HG02763 (cell line): ENCODE data around the gene AHCTF1.
"Not testable (repeated sequence)": the region's sequence is repeated elsewhere in the genome, so short reads cannot be mapped to it uniquely, and the experiment has no call there.

Source experiments
- ATAC-seq: cut with Tn5 transposase; IDR thresholded peaks from one replicate; pipeline ENCODE4 v1.9.1; 2021; ENCODE audit warnings: mild to moderate bottlenecking, moderate library complexity; ENCODE audit not compliant: unreplicated experiment

AHCTF1 gene

DNA sequence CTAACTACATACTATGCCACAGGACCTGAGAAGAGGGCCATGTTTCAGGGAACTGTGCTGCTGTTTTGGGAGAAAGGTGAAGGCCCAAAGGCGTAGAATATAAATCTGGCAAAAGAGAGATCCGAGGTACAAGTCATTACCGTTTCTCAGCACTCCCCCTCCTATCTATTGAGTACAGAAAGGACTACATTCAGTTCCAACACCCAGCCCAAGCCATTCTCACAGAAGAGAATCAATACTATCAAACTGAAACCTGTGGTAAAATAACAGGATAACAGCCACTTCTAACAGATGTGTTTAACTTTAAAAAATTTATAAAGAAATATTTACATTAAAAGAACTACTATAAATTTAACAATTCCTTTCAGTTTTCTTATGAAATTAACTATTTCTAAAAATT lies 7.8 kb downstream of the AHCTF1 start:
- ATAC-seq = no peak

DNA sequence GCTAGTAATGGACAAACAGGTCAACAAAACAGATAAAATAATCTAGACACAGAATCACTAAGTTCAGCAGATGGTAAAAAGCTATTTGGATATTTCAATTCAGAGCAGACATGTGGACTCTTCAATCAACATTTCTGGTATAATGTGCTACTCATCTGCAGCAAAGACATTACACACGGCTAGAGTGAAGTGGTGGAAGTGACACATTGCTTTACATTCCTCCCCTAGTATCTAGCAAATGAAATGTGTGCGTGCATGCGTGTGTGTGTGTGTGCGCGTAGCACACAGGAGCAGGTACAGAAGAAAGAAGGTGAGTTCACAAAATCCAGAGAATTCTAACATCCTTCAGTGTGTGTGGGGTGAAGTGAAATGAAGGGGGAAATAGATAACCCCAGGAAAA lies 8.3 kb downstream of the AHCTF1 start:
- ATAC-seq = no peak

GRCh38 chr1:246921481-246921880 lies 10.3 kb downstream of the AHCTF1 start:
- ATAC-seq = no peak

DNA sequence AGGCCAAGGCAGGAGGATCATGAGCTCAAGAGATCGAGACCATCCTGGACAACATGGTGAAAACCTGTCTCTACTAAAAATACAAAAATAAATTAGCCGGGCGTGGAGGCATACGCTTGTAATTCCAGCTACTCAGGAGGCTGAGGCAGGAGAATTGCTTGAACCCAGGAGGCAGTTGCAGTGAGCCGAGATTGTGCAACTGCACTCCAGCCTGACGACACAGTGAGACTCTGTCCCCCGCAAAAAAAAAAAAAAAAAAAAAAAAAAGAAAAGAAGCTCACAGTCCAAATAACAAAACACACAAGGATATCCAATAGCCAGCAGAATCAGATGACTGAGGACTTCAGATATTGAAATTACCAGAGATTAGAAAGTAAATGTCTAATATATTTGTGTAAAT lies 11.8 kb downstream of the AHCTF1 start:
- no peak for ATAC-seq

- ATAC-seq = not testable (repeated sequence)
These were observed 15.5 kb downstream of the AHCTF1 start for GRCh38 chr1:246916026-246916923.

GRCh38 chr1:246907472-246907871 lies 24.3 kb downstream of the AHCTF1 start:
- ATAC-seq = no peak

DNA sequence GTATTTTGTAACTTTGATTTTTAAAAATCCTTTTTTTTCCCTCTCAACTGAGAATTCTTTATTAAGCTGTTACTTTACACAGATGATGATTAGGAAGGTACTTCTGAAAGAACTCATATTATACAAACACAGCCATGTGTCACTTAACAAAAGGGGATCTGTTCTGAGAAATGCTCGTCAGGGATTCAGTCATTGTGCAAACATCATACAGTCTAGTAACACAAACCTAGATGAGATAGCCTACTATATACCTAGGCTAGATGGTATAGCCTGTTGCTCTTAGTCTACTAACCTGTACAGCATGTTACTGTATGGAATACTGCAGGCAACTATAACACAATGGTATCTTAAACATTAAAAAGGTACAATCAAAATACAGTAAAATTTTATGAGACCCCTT lies 24.9 kb downstream of the AHCTF1 start:
- ATAC-seq = no peak

GRCh38 chr1:246901874-246902273 lies 29.9 kb downstream of the AHCTF1 start:
- no peak for ATAC-seq

DNA sequence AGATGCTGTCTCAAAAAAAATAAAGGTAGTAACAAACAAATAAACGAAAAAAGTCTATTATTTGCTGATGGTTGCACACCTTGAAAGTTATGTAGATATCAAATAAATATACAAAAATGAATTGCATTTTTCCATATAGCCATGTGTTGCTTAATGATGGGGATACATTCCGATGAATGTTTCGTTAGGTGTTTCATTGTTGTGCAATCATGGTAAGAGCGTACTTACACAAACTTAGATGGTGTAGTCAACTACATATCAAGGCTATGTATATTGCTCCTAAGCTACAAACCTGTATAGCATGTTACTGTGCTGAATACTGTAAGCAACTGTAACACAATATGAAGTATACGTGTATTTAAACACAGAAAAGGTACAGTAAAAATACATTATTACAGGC lies 34.4 kb downstream of the AHCTF1 start:
- no peak for ATAC-seq

DNA sequence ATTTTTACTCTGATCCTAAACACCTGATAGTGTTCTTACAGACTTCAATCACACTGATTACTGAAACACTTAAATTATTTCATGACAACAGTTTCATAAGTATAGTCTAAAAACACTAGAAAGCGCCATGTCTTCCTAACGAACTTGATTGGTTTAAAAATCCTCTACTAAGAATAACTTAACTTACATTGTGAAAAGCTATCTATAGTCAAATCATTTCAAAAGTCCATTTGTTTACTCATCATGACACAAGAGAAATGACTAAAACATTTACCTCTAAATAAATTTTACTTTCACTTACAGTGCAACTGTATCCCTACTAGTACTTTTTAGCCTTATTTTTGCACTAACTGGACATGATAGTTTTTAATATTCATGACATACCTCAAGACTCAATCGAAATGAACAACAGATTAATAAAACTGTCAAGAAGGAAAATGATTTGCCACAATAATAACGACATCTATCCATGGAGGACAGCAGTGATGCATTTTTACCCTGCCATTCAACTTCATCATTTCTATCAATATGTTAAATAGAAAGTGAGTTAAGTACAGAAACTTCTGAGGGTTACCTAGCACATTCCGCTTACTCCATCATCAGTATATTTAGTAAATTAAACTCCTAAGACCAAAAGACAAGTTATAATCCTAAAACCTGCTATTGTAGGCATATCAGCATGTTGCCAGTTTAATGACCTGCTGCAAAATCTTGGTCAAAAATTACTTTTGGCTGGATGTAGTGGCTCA lies 38.4 kb downstream of the AHCTF1 start:
- ATAC-seq = no peak

DNA sequence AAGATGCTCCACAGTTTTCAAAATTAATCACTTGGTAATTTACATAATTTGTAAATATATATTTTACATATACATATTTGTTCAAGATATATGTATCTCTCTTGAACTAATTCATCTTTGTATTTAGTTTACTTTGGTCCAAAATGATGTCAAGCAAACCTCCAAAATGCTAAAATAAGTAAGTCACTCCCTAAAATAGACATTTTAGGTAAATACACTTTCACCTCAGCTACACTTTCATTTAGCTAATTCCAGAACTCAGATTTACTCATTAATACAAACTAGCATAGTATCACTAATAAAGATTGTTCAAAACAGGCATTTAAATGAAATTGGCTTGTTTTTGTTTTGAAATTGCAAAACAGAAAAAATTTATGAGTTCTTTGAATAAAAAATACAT lies 40.6 kb downstream of the AHCTF1 start:
- no peak for ATAC-seq

DNA sequence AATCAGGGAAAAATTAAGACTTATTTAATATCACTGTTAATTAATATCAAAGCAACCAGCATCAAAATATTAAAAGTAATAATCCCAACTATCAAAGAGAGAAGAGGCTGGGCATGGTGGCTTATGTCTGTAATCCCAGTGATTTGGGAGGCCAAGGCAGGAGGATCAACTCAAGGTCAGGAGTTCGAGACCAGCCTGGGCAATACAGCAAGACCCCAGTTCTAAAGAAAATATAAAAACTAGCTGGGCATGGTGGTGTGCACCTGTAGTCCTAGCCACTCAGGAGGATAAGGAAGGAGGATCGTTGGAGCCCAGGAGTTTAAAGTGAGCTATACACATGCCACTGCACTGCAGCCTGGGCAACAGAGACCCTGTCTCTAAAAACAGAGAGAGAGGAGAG lies 43.2 kb downstream of the AHCTF1 start:
- no peak for ATAC-seq

GRCh38 chr1:246885389-246885788 lies 46.4 kb downstream of the AHCTF1 start:
- not testable (repeated sequence) for ATAC-seq

DNA sequence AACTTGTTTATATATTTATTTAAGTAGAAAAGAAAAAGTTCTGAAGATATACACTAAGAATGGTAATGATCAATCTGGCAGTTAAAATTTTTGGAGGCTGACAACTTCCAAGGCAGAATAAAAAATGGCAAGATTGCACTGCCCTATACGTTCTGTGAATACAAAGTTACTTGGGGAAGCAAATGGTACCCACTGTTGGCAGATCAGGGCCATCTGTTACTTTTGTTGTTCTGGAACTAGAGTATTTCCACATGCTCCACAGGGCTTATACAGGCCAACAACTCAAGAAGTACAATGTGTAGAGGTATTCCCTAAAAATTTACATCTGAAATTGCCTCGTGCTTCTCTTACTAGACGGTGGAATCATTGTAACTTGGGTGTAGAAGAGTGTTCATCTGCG lies 53.2 kb downstream of the AHCTF1 start:
- ATAC-seq = no peak

DNA sequence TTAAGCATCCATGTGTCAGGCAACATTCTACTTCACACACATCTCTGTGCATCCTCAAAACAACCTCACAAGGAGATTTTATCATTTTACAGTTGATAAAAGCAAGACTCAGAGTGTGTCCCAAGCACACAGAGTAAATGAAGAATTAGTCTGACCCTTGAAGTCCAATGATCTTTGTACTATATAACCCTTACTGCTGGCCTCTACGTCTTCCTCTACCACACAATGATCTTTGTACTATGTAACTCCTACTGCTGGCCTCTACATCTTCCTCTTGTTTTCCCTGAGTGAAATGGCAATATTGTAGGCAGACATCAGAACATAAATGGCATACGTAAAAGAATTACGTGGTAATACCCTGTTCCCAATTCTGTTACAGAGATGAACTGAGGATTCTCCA lies 55.3 kb downstream of the AHCTF1 start:
- ATAC-seq = no peak

GRCh38 chr1:246875041-246876026 lies 56.4 kb downstream of the AHCTF1 start:
- peak; percentile 34 for ATAC-seq

DNA sequence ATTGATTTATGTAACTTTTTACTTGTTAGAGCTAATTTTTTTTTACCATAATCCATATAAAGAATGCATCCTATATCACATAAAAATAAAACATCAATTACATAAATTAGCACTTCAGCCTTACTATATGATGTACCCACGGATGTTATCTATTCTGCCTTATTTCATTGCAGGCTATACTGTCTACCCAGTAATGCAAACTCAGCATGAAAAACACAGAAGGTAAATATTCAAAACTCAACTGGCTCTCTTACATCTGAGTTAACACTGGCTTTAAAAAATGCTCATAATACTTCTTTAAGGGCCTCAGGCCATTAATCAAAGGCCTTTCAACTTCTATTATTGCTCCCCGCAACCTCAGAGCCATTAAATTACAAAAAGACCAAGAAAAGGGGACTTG lies 65.8 kb downstream of the AHCTF1 start:
- no peak for ATAC-seq

- ATAC-seq = not testable (repeated sequence)
These were observed 68.0 kb downstream of the AHCTF1 start for GRCh38 chr1:246863791-246864190.

DNA sequence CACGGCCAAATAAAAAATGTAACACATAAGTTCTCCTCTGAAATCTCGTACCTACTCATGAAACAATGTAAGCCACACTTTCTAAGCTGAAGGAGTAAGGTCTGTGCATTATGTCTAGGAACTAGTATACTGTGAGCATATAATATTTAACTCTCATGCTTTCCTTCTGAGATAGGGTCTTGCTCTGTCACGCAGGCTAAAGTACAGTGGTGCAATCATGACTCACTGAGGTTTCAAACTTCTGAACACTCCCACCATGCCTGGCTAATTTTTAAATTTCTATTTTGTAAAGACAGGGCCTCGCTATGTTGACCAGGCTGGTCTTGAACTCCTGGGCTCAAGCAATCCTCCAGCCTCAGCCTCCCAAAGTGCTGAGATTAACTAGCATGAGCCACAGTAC lies 71.3 kb downstream of the AHCTF1 start:
- no peak for ATAC-seq

- ATAC-seq = no peak
These were observed 75.4 kb downstream of the AHCTF1 start for GRCh38 chr1:246856371-246856770.

- not testable (repeated sequence) for ATAC-seq
These were observed 81.1 kb downstream of the AHCTF1 start for GRCh38 chr1:246850640-246851039.
